IPS DF 19.7 (cell line): Measurements from ENCODE around the gene TUBA1B.

Experiments used
- DNase-seq: peaks from one replicate; pipeline ENCODE4 v3.0.0-alpha.2; 2013; ENCODE audit warnings: low read depth, low spot score

TUBA1B gene

DNA sequence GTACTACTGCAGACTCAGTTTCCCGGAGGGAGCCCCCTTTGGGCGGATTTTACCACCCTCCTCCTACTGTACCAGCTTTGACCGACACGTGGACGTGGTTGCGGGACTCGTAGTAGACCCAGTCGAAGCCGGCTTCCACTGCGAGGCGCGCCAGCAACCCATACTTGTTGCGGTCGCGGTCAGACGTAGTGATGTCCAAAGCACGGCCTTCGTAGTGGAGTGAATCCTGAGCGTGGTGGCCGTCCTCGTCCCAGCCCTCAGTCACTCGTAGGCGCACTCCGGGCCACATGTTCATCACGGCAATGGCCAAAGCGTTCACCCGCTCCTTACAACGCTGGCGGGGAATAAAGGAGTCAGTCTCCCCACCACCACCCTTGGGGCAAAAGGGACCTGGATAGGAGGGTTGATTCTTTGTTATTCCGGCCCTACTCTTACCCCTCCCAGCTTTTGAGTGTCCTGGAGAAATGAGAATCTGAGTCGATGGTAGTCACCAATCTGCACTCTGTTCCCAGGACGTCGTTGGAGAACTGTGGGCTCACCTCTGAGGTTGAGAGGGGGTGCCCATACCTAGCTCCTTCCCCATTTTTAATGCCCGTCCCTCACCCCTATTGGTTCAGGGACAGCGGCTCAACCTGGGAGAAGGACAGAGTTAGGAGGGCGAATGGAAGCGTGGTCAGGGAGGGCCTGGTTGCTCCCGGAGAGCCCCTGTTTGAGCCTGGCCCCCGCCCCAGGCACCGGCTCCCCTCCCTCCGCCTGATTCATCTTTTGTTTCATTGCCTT lies 39.9 kb downstream of the TUBA1B start:
- DNase-seq: no peak

DNA sequence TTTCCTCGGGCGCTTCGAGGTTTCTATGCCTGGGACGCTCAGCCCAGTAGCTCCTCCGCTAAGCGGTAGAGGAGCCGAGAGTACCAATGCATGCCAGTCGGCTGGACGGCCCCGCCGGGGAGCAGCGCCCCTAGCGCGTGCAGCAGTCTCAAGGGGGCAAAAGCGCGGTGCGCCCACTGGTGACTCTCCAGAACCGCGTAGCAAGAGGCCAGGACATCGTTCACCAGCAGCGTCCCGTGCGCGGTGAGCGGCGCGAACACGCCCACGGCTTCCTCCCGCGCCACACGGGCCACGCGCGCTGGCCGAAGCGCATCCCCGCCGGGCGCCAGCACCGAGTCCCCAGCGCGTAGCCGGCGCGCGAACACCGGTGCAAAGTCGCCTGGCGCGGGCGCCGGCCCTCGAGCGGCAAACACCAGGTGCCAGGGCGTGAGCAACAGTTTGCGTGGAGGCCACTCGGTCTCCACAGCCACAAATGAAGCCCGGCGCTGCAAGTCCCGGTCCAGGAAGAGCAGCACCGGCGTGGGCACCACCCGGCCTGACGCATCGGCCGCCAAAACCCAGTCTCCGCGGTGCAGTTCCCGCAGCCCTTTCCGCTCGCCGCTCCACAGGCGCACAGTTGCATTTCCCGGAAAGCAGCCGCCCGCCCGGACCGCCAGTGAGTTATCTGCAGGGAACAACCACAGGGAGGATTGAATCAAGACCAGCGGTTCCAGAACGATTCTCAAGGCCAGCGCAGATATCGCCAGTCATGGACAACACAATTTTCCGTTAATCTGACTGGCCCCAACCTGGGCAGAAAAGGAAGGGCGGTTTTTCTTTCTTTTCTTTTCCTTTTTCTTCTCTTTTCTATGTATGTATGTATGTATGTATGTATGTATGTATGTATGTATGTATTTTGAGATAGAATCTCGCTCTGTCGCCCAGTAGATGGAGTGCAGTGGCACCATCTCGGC lies 41.1 kb downstream of the TUBA1B start:
- DNase-seq: no peak

- no peak for DNase-seq
Observed at GRCh38 chr12:49088932-49089330, 42.3 kb downstream of the TUBA1B start.

DNA sequence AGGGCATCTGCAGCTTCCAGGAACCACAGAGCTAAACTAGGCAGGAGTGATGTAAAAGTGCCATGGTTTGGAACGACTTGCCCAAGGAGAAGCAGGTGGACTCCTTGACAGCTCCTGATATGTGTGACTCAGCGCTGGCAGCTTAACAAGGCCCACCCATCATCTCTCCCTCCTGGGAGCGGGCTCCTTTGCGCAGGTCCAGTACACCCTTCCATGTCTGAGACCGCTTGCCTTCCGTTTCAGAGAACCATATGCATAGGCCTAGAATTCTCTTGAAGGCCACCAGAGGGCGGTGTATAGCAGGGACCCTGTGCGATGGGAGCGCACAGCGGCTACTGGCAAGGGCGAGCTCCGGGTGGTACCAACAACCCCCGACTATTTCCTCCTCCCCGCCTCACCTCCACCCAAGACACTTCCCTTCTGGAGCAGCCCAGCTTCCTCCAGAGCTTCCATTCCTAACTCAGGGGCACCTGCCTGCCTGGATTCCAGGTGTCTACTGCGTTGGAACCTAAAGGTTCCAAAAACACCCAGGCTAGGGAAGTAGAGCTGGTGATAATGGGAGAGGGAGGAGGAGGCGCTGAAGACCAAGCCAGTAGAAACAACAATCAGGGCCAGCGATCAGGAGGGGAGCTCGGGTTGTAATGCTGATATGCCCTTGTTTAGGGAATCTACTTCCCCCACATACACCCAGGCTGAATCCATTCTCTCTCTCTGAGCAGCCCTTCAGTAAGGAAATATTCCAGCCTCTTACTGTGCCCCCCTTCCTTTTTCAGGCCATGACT lies 42.9 kb downstream of the TUBA1B start:
- peak; percentile 40 for DNase-seq

DNA sequence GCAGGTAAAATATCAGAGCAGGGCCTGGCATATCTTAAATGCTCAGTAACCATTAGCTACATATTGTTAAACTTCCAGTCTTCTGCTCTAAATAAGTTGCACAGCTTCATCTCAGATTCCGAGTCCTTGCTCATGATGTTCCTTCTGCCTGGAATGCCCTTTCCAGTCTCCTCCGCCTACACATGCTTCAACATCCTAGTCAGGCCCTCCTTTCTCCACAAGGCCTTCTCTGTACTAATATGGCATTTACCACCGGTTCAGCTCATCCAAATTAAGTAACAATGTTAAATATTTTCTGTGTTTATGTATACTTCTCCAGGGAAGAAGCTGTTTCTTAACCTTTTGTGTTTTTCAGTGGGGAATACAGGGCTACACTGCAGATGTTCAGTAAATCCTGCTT lies 45.1 kb downstream of the TUBA1B start:
- no peak for DNase-seq

DNA sequence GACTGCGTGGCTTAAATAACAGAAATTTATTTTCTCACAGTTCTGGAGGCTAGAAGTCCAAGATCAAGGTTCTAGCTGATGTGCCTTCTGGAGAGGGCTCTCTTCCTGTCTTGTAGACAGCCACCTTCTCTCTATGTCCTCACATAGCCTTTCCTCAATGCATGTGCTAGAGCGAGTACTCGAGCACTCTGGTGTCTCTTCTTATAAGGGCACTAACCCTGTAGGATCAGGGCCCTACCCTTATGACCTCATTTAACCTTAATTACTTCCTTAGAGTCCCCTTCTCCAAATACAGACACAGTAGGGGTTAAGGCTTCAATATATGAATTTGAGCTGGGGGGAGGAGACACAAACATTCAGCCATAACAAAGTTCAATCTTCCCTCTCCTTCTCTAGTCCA lies 46.8 kb downstream of the TUBA1B start:
- DNase-seq: no peak

- DNase-seq: no peak
Observed at GRCh38 chr12:49079793-49080192, 51.4 kb downstream of the TUBA1B start.
